Astrocyte (in vitro differentiated cells and primary cell): ENCODE data around the gene PLEKHA3. TPM values are rescaled to one million over a fixed set of nuclear protein-coding genes. Genes with fewer than 3 reads are reported as not detected.

Experiments
- DNase-seq: peaks from one replicate; pipeline ENCODE4 v3.0.0-alpha.2; 2010; ENCODE audit warnings: low read depth
- FAIRE-seq: peaks from 2 replicates; lab custom pipeline; 2011; peaks lifted over from hg19 to GRCh38; lab: Jason Lieb, UNC
- H2AFZ ChIP-seq: 2 replicates; pipeline ENCODE4 v1.6.0; 2012; ENCODE audit warnings: low read depth, low read length, inconsistent platforms
- H3K27ac ChIP-seq: 2 replicates; pipeline ENCODE4 v1.5.1; 2011; ENCODE audit warnings: low read depth, low read length, inconsistent platforms
- H3K27me3 ChIP-seq: 2 replicates; pipeline ENCODE4 v1.6.0; 2011; ENCODE audit warnings: low read length, inconsistent platforms; ENCODE audit not compliant: insufficient read depth
- H3K36me3 ChIP-seq: 2 replicates; pipeline ENCODE4 v1.5.1; 2011; ENCODE audit warnings: low read length, inconsistent platforms; ENCODE audit not compliant: insufficient read depth
- H3K4me1 ChIP-seq: 2 replicates; pipeline ENCODE4 v1.5.1; 2011; ENCODE audit warnings: low read length, inconsistent platforms; ENCODE audit not compliant: insufficient read depth
- H3K4me2 ChIP-seq: 2 replicates; pipeline ENCODE4 v1.6.0; 2012; ENCODE audit warnings: low read length, inconsistent platforms
- H3K4me3 ChIP-seq: 2 replicates; pipeline ENCODE4 v1.5.1; 2011; ENCODE audit warnings: low read depth, mild to moderate bottlenecking, low read length, inconsistent platforms; ENCODE audit not compliant: insufficient read depth
- H3K79me2 ChIP-seq: 2 replicates; pipeline ENCODE4 v1.6.0; 2012; ENCODE audit warnings: mild to moderate bottlenecking, low read length, inconsistent platforms; ENCODE audit not compliant: insufficient read depth
- H3K9ac ChIP-seq: 2 replicates; pipeline ENCODE4 v1.6.0; 2012; ENCODE audit warnings: mild to moderate bottlenecking, low read length, inconsistent platforms
- H3K9me3 ChIP-seq: 2 replicates; pipeline ENCODE4 v1.5.1; 2012; ENCODE audit warnings: low read depth, mild to moderate bottlenecking, low read length, inconsistent platforms; ENCODE audit not compliant: insufficient read depth
- H4K20me1 ChIP-seq: 2 replicates; pipeline ENCODE4 v1.6.0; 2012; ENCODE audit warnings: low read length, inconsistent platforms; ENCODE audit not compliant: insufficient read depth
- H3K27ac Mint-ChIP-seq: one replicate; pipeline ENCODE4 v1.8.0; 2021; ENCODE audit warnings: mild to moderate bottlenecking, mixed read lengths; ENCODE audit not compliant: unreplicated experiment
- H3K27me3 Mint-ChIP-seq: one replicate; pipeline ENCODE4 v1.8.0; 2021; ENCODE audit warnings: low read depth, mixed read lengths; ENCODE audit not compliant: unreplicated experiment
- H3K36me3 Mint-ChIP-seq: one replicate; pipeline ENCODE4 v1.8.0; 2021; ENCODE audit warnings: low read depth, mixed read lengths; ENCODE audit not compliant: unreplicated experiment
- H3K4me1 Mint-ChIP-seq: one replicate; pipeline ENCODE4 v1.8.0; 2021; ENCODE audit warnings: low read depth, mixed read lengths; ENCODE audit not compliant: unreplicated experiment
- H3K4me3 Mint-ChIP-seq: one replicate; pipeline ENCODE4 v1.8.0; 2021; ENCODE audit warnings: mild to moderate bottlenecking, moderate library complexity, mixed read lengths; ENCODE audit not compliant: unreplicated experiment
- H3K9me3 Mint-ChIP-seq: one replicate; pipeline ENCODE4 v1.8.0; 2021; ENCODE audit warnings: mild to moderate bottlenecking, mixed read lengths; ENCODE audit not compliant: unreplicated experiment
- EZH2 ChIP-seq: IDR thresholded peaks from 2 replicates; pipeline ENCODE4 v1.6.1; 2012; ENCODE audit warnings: mild to moderate bottlenecking, low read length, inconsistent platforms; ENCODE audit not compliant: insufficient read depth
- total RNA-seq: library from RNA; stranded (reverse); gene quantifications from 2 replicates; pipeline ENCODE4 v1.2.1, GENCODE V29; 2021
- TF ChIP-seq, protein P1 (sequence below): IDR thresholded peaks from 2 replicates; pipeline ENCODE4 v1.5.1; 2011; ENCODE audit warnings: low read depth, mild to moderate bottlenecking, inconsistent platforms, low read length, moderate library complexity; ENCODE audit not compliant: insufficient read depth

PLEKHA3 gene
- total RNA-seq, 1 donor from 2014 or later = 42.1 TPM

DNA sequence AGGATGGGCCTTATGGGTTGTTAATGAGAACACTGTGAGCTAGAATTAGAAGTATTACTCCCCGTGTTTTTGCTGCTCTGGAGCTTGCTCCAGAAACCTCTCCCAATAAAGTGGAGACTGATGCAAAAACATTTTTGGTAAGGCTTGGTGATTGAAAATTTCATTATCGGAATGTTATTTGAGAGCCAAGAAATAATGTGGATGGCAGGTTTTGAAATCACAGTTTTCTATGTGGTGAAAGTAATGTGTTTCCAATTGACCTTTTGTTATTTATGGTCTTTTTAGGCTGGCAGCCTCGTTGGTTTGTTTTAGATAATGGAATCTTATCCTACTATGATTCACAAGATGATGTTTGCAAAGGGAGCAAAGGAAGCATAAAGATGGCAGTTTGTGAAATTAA is 5.1 kb downstream of the PLEKHA3 start:
- H3K4me1 Mint-ChIP-seq = peaks cover 14% of the 10 kb centered on the region
- Histone ChIP-seq H3K9ac (no peak overlapping the region), H4K20me1 (peaks cover 75% of the 10 kb centered on the region), H3K36me3 (peaks cover 2% of the 10 kb centered on the region), H3K27me3 (no peaks in the 10 kb centered on the region), H3K4me3 (no peak overlapping the region), H3K4me1 (peaks cover 26% of the 10 kb centered on the region), H3K79me2 (peaks cover 90% of the 10 kb centered on the region), H3K9me3 (no peaks in the 10 kb centered on the region), H3K27ac (no peak overlapping the region), H2AFZ (no peak overlapping the region), H3K4me2 (no peak overlapping the region)
- no peak for TF ChIP-seq EZH2
- TF ChIP-seq, protein P1, sequence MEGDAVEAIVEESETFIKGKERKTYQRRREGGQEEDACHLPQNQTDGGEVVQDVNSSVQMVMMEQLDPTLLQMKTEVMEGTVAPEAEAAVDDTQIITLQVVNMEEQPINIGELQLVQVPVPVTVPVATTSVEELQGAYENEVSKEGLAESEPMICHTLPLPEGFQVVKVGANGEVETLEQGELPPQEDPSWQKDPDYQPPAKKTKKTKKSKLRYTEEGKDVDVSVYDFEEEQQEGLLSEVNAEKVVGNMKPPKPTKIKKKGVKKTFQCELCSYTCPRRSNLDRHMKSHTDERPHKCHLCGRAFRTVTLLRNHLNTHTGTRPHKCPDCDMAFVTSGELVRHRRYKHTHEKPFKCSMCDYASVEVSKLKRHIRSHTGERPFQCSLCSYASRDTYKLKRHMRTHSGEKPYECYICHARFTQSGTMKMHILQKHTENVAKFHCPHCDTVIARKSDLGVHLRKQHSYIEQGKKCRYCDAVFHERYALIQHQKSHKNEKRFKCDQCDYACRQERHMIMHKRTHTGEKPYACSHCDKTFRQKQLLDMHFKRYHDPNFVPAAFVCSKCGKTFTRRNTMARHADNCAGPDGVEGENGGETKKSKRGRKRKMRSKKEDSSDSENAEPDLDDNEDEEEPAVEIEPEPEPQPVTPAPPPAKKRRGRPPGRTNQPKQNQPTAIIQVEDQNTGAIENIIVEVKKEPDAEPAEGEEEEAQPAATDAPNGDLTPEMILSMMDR = no peak
- peaks cover 10% of the 10 kb centered on the region for H3K36me3 Mint-ChIP-seq
- H3K27ac Mint-ChIP-seq = no peak overlapping the region
- H3K4me3 Mint-ChIP-seq = no peak overlapping the region
- DNase-seq = no peak
- no peak for FAIRE-seq
- H3K27me3 Mint-ChIP-seq = no peaks in the 10 kb centered on the region
- no peaks in the 10 kb centered on the region for H3K9me3 Mint-ChIP-seq

DNA sequence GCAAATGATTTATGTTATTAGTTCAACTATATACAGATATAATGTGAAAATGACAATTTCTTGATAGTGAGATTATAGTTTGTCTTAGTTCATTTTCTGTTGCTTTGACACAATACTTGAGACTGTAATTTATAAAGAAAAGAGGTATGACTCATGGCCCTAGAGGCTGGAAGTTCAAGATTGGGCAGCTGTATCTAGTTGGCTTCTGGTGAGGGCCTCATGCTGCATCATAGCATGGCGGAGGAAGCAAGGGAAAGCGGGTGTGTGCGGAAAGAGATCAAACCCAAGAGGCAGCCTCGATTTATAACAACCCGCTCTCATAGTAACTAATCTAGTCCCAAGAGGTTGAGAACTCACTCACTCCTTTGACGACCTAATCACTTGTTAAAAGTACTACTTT is 11.4 kb downstream of the PLEKHA3 start:
- Mint-ChIP-seq H3K9me3 (no peaks in the 10 kb centered on the region), H3K27me3 (no peaks in the 10 kb centered on the region), H3K4me3 (no peak overlapping the region), H3K27ac (no peak overlapping the region), H3K36me3 (peaks cover 16% of the 10 kb centered on the region), H3K4me1 (no peaks in the 10 kb centered on the region)
- Histone ChIP-seq H3K9ac (no peak overlapping the region), H3K27me3 (no peaks in the 10 kb centered on the region), H3K79me2 (peaks cover 30% of the 10 kb centered on the region), H3K4me2 (no peak overlapping the region), H3K4me1 (no peaks in the 10 kb centered on the region), H3K27ac (no peak overlapping the region), H4K20me1 (peaks cover 28% of the 10 kb centered on the region), H3K4me3 (no peak overlapping the region), H3K36me3 (peaks cover 31% of the 10 kb centered on the region), H2AFZ (no peak overlapping the region), H3K9me3 (no peaks in the 10 kb centered on the region)
- FAIRE-seq (no peak), DNase-seq (no peak)
- TF ChIP-seq, protein P1 = no peak
- no peak for TF ChIP-seq EZH2

DNA sequence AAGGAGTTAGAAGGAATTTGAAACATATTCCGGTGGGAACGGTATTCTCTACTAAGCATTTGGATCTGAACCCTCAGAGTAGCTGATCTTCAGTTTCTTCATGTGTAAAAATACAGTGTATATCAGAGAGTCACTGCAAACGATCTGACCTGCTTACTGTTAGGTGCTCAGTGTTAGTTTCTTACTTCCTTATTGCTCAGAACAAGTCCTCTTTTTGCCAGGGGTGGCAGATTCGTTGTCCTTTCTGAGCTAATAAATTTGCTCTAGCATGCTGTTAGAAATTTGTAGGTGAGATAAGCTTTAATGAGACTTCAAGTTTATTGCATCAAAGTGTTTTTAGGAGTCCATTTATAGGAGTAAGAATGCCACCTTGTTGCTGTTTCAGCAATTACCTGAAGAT is 15.8 kb downstream of the PLEKHA3 start:
- peaks cover 10% of the 10 kb centered on the region for H3K36me3 Mint-ChIP-seq
- TF ChIP-seq, protein P1 = no peak
- TF ChIP-seq EZH2 = no peak
- no peak for DNase-seq
- no peaks in the 10 kb centered on the region for H3K9me3 ChIP-seq
- H3K36me3 ChIP-seq = peaks cover 47% of the 10 kb centered on the region
- no peak for FAIRE-seq
- peaks cover 2% of the 10 kb centered on the region for H3K4me1 Mint-ChIP-seq
- H3K27me3 Mint-ChIP-seq = no peaks in the 10 kb centered on the region
- H3K9ac ChIP-seq = no peak overlapping the region
- no peak overlapping the region for H3K27ac Mint-ChIP-seq
- no peaks in the 10 kb centered on the region for H3K4me1 ChIP-seq
- H3K9me3 Mint-ChIP-seq = no peaks in the 10 kb centered on the region
- H3K4me3 Mint-ChIP-seq = no peak overlapping the region
- H4K20me1 ChIP-seq = peaks cover 3% of the 10 kb centered on the region
- no peak overlapping the region for H3K4me3 ChIP-seq
- no peaks in the 10 kb centered on the region for H3K79me2 ChIP-seq
- no peak overlapping the region for H2AFZ ChIP-seq
- H3K27me3 ChIP-seq = no peaks in the 10 kb centered on the region
- H3K27ac ChIP-seq = no peak overlapping the region
- H3K4me2 ChIP-seq = no peak overlapping the region
